ENCODE results near the gene REEP1.
A peak's percentile ranks its signal among the peaks of the same experiment; 100 is the strongest.

The REEP1 gene

GRCh38 chr2:86195808-86196387 lies 141.5 kb downstream of the REEP1 start:
- in situ Hi-C loops (cut with HindIII; ENCODE audit: low sequenced_read_pairs), result no loop called here
- no peak for TF ChIP-seq CTCF (IDR thresholded peaks at IDR 0.05; ENCODE audit: low read depth, low read length, missing control alignments)

GRCh38 chr2:86195055-86195807 lies 142.2 kb downstream of the REEP1 start, which contains the start of gene IMMT:
Gene IMMT, minus strand, starts transcription at chr2:86195462. Its CDS starts 80 bp downstream, at chr2:86195382.
- TF ChIP-seq CTCF (IDR thresholded peaks at IDR 0.05; ENCODE audit: low read depth, low read length, missing control alignments), result no peak
- peak; percentile 86 for DNase-seq (ENCODE audit: low read depth)
- in situ Hi-C loops (cut with HindIII; ENCODE audit: low sequenced_read_pairs), result no loop called here
- peak within 1 kb of the TSS; percentile 96 for H3K4me3 ChIP-seq (ENCODE audit: low read depth, low read length)

More at GRCh38 chr2:86195808-86196387, 141.5 kb downstream of the REEP1 start:
- peak overlapping the region; percentile 96 for H3K4me3 ChIP-seq (ENCODE audit: low read depth, low read length)
- no peak for DNase-seq (ENCODE audit: low read depth)

- peak; percentile 91 for DNase-seq (ENCODE audit: low read depth)
- TF ChIP-seq CTCF (IDR thresholded peaks at IDR 0.05; ENCODE audit: low read depth, low read length, missing control alignments), result no peak
- in situ Hi-C loops (cut with HindIII; ENCODE audit: low sequenced_read_pairs), result no loop called here
- peak overlapping the region; percentile 96 for H3K4me3 ChIP-seq (ENCODE audit: low read depth, low read length)
Observed at GRCh38 chr2:86194751-86195054, 142.7 kb downstream of the REEP1 start.

- TF ChIP-seq CTCF (IDR thresholded peaks at IDR 0.05; ENCODE audit: low read depth, low read length, missing control alignments), result no peak
- no peak for DNase-seq (ENCODE audit: low read depth)
- in situ Hi-C loops (cut with HindIII; ENCODE audit: low sequenced_read_pairs), result no loop called here
- H3K4me3 ChIP-seq (ENCODE audit: low read depth, low read length), result peak overlapping the region; percentile 96
Observed at GRCh38 chr2:86193901-86194567, 143.4 kb downstream of the REEP1 start.

GRCh38 chr2:86189782-86190416 lies 147.5 kb downstream of the REEP1 start:
- no peak for DNase-seq (ENCODE audit: low read depth)
- in situ Hi-C loops (cut with HindIII; ENCODE audit: low sequenced_read_pairs), result no loop called here
- H3K4me3 ChIP-seq (ENCODE audit: low read depth, low read length), result no peak overlapping the region
- TF ChIP-seq CTCF (IDR thresholded peaks at IDR 0.05; ENCODE audit: low read depth, low read length, missing control alignments), result no peak

- no peak for TF ChIP-seq CTCF (IDR thresholded peaks at IDR 0.05; ENCODE audit: low read depth, low read length, missing control alignments)
- no peak for DNase-seq (ENCODE audit: low read depth)
- H3K4me3 ChIP-seq (ENCODE audit: low read depth, low read length), result no peak overlapping the region
- in situ Hi-C loops (cut with HindIII; ENCODE audit: low sequenced_read_pairs), result no loop called here
Observed at GRCh38 chr2:86186431-86186830, 151.0 kb downstream of the REEP1 start.
